GM18526 (cell line): ENCODE results near the gene CSF2RB.
A peak's percentile ranks its signal among the peaks of the same experiment; 100 is the strongest.

Experiments
- POLR2A ChIP-seq: IDR thresholded peaks from 3 replicates; pipeline ENCODE4 v1.6.1; 2011; ENCODE audit not compliant: insufficient read length; ENCODE audit errors: extremely low read depth

The CSF2RB gene

DNA sequence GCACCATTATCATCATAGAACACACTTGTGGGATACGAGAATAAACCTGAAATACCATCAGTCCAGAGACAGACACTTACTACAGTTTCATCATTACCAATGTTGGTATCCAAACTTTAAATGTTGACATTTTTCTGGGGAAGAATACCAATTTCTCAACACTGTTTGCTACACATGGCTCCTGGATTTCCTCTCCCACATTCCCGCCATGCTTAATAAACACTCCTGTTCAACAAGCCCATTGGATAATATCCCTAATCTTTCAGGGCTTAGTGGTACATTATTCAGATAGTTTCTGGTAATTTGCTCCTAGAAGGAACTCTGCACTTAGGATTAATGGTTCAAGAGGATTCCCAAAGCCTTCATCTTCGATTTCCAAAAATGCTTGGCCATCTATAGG is 48.2 kb downstream of the CSF2RB start:
- no peak for TF ChIP-seq POLR2A

- no peak for TF ChIP-seq POLR2A
Measured at GRCh38 chr22:36963302-36963701, 49.9 kb downstream of the CSF2RB start.

DNA sequence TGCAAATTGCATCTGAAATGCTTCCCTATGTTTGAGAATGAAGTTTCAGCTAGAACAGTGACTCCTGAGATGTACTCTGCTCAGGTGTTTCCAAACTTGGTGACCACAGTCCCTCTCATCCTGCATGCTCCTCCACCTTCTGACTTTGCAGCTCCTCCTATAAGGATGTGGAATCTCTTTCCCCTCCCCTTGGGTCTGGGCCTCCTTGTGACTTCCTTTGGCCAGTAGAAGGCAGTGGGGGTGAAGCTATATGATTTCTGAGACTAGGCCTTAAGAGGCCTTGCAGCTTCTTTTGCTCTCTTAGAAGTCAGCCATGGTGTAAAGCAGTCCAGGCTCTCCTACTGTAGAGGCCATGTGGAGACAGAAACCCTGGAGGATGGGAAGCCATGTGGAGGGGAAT is 50.7 kb downstream of the CSF2RB start:
- TF ChIP-seq POLR2A = no peak

GRCh38 chr22:36965696-36966095 is 52.3 kb downstream of the CSF2RB start:
- no peak for TF ChIP-seq POLR2A

- no peak for TF ChIP-seq POLR2A
Measured at GRCh38 chr22:36966851-36967540, 53.6 kb downstream of the CSF2RB start.

DNA sequence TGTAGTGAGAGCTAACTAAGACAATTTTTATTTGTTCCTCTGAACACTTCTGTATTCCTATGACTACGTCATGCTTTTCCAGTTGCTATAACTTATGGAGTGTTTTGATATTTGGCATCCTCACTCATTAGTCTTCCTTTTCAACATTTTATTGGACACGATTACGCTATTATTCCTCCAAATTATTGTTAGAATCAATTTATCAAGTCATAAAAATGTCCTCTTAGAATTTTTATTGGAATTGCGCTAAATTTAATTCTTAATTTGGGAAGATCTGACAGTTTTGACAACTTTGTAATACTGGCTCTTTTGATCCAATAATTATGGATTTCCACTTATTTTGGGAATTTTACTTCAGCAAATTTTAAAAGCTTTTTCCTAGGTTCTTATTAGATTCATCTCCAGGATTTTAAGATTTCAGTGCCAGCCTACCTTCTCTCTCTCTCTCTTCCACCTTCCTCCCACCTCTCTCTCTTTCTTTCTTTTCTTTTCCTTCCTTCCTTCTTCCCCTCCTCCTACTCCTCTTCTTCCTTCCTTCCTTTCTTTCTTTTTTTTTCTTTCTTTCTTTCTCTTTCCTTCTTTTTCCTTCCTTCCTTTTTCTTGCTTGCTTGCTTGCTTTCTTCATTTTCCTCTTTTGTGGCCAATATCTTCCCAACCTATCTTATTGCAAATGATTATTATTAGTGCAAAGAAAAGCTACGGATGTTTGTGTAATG is 55.0 kb downstream of the CSF2RB start:
- no peak for TF ChIP-seq POLR2A

- no peak for TF ChIP-seq POLR2A
Measured at GRCh38 chr22:36971341-36972125, 58.1 kb downstream of the CSF2RB start.

- TF ChIP-seq POLR2A = no peak
Measured at GRCh38 chr22:36976606-36977005, 63.2 kb downstream of the CSF2RB start.

DNA sequence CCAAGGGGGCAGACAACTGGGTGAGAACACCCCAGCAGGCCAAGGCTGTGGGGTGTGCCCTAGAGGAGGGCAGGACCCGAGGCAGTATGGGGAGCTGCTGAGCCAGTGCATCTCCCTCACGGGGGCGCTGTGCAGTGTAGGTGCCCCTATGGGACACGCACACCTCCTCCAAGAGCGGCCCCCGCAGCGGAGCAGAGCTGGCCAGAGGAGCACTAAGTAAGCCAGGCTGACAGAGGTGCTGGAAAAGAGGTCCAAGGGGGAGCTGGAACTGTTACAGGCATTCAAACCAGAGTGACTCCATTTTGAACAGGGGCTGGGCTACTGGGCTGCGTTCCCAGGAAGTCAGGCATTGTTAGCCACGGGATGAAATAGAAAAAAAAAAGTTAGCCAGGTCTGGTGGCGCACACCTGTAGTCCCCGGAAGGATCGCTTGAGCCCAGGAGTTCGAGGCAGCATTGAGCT is 64.0 kb downstream of the CSF2RB start:
- TF ChIP-seq POLR2A = peak; percentile 12

DNA sequence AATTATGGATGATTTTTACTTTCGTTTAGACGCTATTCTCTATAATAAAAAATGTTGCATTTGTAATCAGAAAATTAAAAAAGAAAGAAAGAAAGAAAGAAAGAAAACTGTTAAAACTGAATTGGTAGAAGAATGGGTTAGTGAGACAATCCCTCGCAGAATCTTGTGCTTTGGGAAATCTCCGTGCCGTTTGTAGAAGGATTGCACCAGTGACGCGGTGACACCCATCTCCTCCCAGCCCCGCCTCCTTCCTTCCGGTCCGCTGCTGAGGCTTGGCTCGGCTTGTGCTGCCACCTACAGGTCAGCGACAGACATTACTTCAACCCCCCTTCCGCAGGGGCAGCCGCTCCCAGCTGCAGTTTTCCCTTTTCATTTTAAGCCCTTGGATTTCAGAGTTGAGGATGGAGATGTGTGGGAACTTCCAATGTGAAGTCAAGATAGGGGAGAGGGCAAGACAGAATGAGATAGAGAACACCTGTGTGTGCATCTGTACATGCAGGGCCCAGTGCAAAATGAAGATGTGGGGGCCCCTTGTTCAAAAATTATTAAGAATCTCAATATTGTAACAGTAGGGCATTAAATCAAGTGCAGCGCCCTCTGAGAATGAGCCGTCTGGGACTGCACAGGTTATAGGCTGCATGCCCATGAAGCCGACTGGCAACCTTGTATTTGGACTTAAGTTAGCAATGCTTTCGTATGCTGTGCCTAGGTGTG is 64.7 kb downstream of the CSF2RB start:
- peak; percentile 22 for TF ChIP-seq POLR2A

DNA sequence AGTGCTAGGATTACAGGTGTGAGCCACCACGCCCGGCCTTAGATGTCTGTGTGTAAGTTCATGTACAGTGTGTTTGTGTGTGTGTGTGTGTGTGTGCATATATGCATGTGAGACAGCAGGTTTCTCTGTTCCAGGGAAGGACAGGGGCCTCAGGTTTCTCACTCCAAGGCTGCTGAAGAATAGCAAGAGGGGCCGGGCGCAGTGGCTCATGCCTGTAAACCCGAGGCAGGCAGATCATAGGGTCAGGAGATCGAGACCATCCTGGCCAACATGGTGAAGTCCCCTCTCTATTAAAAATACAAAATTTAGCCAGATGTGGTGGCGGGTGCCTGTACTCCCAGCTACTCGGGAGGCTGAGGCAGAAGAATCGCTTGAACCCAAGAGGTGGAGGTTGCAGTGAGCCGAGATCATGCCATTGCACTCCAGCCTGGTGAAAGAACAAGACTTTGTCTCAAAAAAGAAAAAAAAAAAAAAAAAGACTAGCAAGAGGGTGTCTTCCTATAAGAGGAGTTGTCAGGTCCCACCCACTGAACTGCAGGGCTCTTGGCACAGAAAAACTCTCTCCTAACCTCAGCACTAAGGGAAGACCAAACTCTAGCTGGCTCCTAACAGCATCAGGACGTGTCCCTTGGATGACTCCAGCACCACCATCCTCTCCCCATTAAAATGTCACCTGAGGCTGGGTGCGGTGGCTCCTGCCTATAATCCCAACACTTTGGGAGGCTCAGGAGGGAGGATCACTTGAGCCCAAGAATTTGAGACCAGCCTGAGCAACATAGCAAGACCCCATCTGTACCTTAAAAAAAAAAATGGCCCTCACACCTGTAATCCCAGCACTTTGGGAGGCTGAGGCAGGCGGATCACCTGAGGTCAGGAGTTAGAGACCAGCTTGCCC is 65.8 kb downstream of the CSF2RB start:
- TF ChIP-seq POLR2A = no peak

GRCh38 chr22:36981247-36981775 is 67.9 kb downstream of the CSF2RB start:
- no peak for TF ChIP-seq POLR2A

GRCh38 chr22:36982136-36982535 is 68.7 kb downstream of the CSF2RB start:
- TF ChIP-seq POLR2A = no peak
